ENCODE measurements around the gene ADRA2C.
A peak's percentile ranks its signal among the peaks of the same experiment; 100 is the strongest.
"Not testable (repeated sequence)": the region's sequence is repeated elsewhere in the genome, so short reads cannot be mapped to it uniquely, and the experiment has no call there.

ADRA2C gene

DNA sequence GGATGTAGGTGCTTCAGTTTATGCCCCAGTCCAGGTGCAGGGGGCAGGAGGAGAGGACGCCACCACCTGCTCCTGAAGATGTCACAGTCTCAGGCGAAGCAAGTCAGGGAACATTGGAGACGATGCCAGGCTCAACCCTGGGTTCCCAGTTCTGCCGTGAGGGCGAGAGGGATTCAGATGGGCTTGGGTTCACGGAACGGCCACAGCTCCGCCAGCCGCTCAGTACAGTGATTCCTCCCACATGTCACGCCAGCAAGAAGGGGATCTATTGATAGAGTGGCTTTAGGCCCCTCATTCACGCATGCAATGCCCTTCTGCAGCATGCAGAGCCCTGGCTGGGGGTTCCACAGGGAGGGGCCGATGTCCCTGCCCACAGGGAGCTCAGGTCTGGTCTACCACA, 34.2 kb downstream of the ADRA2C start:
- no peak for DNase-seq

GRCh38 chr4:3801521-3801920, 35.3 kb downstream of the ADRA2C start:
- DNase-seq: no peak

- DNase-seq: no peak
Observed at GRCh38 chr4:3801931-3802550, 35.9 kb downstream of the ADRA2C start.

- no peak for DNase-seq
Observed at GRCh38 chr4:3802571-3803474, 36.6 kb downstream of the ADRA2C start.

GRCh38 chr4:3803475-3803847, 37.3 kb downstream of the ADRA2C start:
- DNase-seq: no peak

DNA sequence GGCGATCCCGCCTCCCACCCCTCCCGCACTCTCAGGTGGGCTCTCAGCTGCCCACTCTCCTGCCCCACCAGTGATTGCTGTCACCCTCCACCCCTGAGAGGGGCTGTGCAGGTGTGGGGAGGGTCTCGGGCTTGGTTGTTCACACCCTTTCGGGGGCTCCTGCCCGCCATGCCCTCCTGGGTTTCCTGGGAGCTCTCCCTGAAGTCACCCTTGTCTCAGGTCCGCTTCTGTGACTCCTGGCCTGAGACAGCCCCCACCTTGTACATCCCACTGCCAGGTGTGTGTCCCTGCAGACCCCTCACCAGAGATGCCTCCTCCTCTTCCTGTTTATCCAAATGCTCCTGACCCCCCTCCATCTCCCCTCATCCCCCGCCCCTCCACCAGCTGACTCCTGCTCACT, 37.8 kb downstream of the ADRA2C start:
- no peak for DNase-seq

- DNase-seq: no peak
Observed at GRCh38 chr4:3805026-3805425, 38.8 kb downstream of the ADRA2C start.

- DNase-seq: no peak
Observed at GRCh38 chr4:3805731-3806130, 39.5 kb downstream of the ADRA2C start.

DNA sequence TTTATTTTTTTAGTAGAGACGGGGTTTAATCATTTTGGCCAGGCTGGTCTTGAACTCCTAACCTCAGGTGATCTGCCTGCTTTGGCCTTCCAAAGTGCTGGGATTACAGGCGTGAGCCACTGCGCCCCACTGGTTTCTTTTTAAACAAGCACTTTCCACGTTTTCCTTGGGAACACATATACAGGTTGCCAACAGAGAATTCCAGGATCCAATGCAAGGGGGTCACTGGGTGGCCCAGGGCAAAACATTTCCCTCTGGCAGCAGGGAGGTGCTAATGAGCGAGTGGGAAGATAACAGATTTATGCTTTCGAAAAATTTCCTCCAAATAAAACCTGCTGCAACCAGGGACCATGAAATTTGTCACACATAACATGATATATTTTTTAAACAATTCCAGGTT, 41.1 kb downstream of the ADRA2C start:
- DNase-seq: no peak

GRCh38 chr4:3807822-3808496, 41.8 kb downstream of the ADRA2C start:
- peak in 1 of 2 donors; percentile 2 for DNase-seq

DNA sequence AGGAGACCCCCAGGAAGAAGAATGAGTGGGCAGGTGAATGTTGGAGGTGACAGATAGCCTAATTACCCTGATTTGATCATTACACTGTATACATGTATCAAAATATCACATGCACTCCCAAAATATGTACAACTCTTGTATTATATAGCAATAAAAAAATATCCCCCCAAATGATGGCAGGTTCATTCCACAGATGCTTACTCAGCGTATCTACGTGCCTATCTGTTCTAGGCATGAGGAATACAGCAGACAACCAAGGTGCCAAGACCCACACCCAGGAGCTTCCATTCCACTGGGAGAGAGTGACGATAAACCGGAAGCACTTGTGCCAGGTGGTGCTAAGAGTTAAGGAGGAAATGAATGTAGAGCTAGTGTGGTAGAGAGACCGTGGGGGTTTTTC, 42.4 kb downstream of the ADRA2C start:
- no peak for DNase-seq

DNA sequence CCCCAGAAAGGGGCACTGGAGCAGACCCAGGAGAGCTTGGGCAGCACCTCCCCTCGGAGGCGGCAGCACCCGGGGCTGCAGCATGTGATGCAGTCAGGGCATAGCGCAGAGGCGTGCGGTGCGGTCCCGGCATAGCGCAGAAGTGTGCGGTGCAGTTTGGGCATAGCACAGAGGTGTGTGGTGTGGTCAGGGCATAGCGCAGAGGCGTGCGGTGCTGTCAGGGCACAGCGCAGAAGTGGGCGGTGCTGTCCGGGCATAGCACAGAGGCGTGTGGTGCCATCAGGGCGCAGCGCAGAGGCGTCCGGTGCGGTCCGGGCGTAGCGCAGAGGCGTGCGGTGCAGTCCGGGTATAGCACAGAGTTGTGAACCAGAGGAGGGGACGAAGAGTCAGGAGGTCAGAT, 42.8 kb downstream of the ADRA2C start:
- no peak for DNase-seq

DNA sequence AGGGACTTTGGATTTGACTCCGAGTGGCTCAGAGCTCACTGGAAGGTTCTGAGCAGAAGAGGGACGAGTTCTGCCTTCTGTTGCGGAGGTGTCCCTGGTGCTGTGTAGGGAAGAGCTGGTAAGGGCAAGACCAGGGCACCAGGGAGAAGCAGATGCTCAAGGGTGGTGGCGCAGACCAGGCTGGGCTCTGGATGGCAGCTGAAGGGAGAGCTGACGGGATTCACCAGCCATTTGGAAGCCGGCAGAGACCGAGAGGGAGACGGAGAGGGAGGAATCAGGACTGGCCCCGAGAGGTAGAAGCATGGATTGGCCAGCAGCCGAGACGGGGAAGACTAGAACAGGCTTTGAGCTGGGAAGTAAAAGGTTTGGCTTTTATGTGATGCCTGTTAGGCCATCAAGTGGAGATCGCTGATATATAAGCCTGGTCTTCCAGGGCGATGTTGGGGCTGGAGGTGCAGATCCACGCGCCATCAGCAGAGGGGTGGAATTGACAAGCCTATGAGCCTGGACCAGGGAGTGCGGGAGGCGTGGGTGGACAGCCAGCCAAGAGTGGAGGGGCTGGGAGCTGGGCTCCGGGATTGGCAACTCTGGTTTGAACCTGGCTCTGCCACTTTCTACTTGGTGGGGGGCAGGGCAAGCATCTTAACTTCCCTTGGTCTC, 43.4 kb downstream of the ADRA2C start:
- no peak for DNase-seq

- DNase-seq: no peak
Observed at GRCh38 chr4:3810111-3810680, 44.0 kb downstream of the ADRA2C start.

DNA sequence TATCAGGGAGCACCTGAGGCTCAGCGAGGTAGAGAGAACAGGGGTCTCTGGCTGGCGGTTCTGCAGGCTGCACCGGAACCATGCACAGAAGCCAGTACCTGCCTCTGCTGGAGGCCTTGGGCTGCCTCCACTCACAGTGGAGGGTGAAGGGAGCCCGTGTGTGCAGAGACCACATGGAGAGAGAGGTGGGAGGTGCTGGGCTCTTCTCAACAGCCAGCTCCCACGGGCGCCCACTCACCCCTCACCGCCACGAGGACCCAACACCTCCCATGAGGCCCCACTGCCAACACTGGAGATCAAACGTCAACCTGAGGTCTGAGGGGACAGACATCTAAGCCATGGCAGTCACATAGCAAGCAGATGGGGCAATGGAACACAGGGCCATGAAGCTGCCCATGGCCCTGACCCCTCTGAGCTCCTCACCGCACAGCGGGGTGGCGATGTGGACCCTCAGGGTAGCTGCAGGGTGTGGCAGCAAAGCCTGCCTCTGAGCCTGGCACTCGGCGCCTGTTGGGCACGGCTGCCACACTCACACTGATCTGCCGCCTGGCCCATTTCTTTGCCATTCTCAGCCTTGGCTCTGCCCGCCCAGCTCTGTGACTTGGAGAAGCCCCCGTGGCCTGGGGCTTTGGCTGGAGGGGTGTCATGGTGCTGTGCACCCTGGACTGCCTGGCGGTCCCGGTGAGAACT, 44.8 kb downstream of the ADRA2C start:
- DNase-seq: no peak

- no peak for DNase-seq
Observed at GRCh38 chr4:3811621-3812020, 45.4 kb downstream of the ADRA2C start.

DNA sequence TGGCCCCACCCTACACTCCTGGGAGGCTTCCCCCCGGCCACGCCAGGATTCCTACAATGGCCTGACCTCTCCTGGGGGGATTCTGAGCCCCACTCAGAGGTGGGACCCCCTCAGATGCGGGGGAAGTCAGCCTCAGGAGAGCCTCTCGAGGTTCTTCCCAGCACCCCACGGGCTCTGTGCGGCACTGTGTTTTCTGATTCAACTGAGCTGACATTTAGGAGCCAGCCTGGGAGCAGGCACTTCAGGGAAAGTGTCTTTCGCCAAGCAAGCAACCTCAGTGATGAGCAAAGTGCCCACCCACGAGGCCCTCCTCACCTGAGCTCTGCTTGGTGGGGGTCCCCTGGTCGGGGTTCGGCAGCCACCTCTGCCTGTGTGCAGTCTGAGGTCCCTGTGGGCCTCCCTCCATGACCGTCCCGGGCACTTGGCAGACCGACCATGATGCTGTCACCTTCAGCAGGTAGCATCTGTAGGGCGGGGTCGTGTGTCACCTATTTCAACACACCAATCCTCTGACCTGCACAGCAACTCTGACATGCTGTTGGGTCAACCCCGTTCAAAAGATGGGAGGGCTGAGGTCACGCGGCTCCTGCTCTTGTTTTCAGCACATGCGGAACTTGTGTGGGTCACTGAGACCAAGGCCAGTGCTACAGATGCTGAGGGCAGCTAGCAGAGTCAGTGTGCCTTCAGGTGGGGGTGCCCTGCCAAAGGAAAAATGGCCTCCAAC, 46.2 kb downstream of the ADRA2C start:
- DNase-seq: no peak

GRCh38 chr4:3813151-3814052, 47.2 kb downstream of the ADRA2C start:
- no peak for DNase-seq

DNA sequence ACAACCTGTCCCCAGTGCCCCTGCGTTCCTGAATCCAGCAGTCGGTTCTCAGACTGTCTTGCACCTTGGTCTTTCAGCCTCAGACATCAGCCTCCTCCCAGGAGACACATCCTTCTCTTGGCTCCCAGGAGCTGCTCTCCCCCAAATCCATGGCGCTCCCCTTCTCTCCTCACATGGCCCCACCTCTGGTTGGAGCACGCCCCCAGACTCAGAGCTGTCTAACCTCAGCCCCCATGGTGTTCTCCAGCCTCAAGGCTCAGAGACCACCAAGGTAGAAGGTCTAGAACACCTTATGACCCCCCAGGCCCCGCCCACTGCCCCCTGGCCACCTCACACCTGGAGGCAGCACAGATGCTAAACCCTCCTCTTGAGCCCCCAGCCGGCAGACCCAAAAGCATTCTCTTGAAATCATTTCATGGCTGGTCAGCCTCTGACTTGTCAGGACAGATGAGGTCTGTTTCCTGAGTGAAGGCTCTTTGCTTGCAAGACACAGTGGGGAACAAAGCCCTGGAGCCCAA, 47.9 kb downstream of the ADRA2C start:
- DNase-seq: no peak

GRCh38 chr4:3814838-3815237, 48.7 kb downstream of the ADRA2C start:
- DNase-seq: not testable (repeated sequence)

Data from hippocampal formation (tissue), 2 donors.